IMR-90 (cell line): ENCODE results near the gene MYO3B. TPM values are rescaled to one million over a fixed set of nuclear protein-coding genes. Genes with fewer than 3 reads are reported as not detected.

ENCODE experiments used
- ATAC-seq: fragments of 200-7000 bp; cut with Tn5 transposase; 2 replicates; pipeline ENCODE4 v1.9.1; 2020; ENCODE audit warnings: low read depth, mild to moderate bottlenecking, moderate library complexity
- BruUV-seq: library from RNA; stranded (reverse); fragments of 400-500 nt; replicated peaks from 2 replicates; lab custom pipeline; 2021; lab: Mats Ljungman, UMichigan
- CTCF ChIA-PET: fragments of 300-600 bp; formaldehyde crosslinking; extraction: SDS; loops from one replicate; lab custom pipeline; 2021; ENCODE audit warnings: antibody characterized with exemption; lab: Yijun Ruan, JAX
- POLR2A ChIA-PET: fragments of 300-600 bp; sonication (Branson Sonifier 250); formaldehyde crosslinking; loops from one replicate; lab custom pipeline; 2022; ENCODE audit warnings: antibody characterized with exemption; ENCODE audit not compliant: unreplicated experiment; lab: Charles Lee
- DNase-seq: peaks from one replicate; pipeline ENCODE4 v3.0.0; 2013
- H2AFZ ChIP-seq: replicated peaks from 2 replicates; pipeline ENCODE3; 2013; ENCODE audit warnings: low read length, mild to moderate bottlenecking; ENCODE audit not compliant: poor library complexity
- H2AK5ac ChIP-seq: 2 replicates; pipeline ENCODE4 v1.6.1; 2013; ENCODE audit warnings: low read depth, low read length, inconsistent platforms
- H2AK9ac ChIP-seq: replicated peaks from 2 replicates; pipeline ENCODE3; 2013; ENCODE audit warnings: mild to moderate bottlenecking, low read depth, low read length, moderate library complexity; ENCODE audit not compliant: poor library complexity
- H2BK120ac ChIP-seq: 2 replicates; pipeline ENCODE4 v1.6.1; 2013; ENCODE audit warnings: low read depth, low read length, inconsistent platforms
- H2BK15ac ChIP-seq: 3 replicates; pipeline ENCODE4 v1.6.1; 2013; ENCODE audit warnings: low read depth, low read length, inconsistent platforms
- H2BK20ac ChIP-seq: 2 replicates; pipeline ENCODE4 v1.6.1; 2013; ENCODE audit warnings: low read depth, mild to moderate bottlenecking, inconsistent platforms, low read length, moderate library complexity
- H2BK5ac ChIP-seq: 2 replicates; pipeline ENCODE4 v1.6.1; 2013; ENCODE audit warnings: mild to moderate bottlenecking, low read depth, low read length, inconsistent platforms; ENCODE audit not compliant: poor library complexity, severe bottlenecking
- H3K14ac ChIP-seq: replicated peaks from 2 replicates; pipeline ENCODE4 v1.6.1; 2013; ENCODE audit warnings: low read depth, low read length, inconsistent platforms
- H3K18ac ChIP-seq: 2 replicates; pipeline ENCODE4 v1.6.1; 2013; ENCODE audit warnings: low read depth, low read length, control low read depth
- H3K23ac ChIP-seq: 2 replicates; pipeline ENCODE4 v1.6.1; 2013; ENCODE audit warnings: low read depth, low read length, inconsistent platforms
- H3K27ac ChIP-seq: 2 replicates; pipeline ENCODE4 v1.5.1; 2013; ENCODE audit warnings: mild to moderate bottlenecking, control low read depth, low read length; ENCODE audit not compliant: insufficient read depth
- H3K27me3 ChIP-seq: 2 replicates; pipeline ENCODE4 v1.6.1; 2013; ENCODE audit warnings: low read length; ENCODE audit not compliant: control insufficient read depth, insufficient read depth
- H3K36me3 ChIP-seq: 2 replicates; pipeline ENCODE4 v1.6.1; 2013; ENCODE audit warnings: low read length, mixed read lengths; ENCODE audit not compliant: control insufficient read depth, insufficient read depth
- H3K4ac ChIP-seq: 2 replicates; pipeline ENCODE4 v1.6.1; 2013; ENCODE audit warnings: low read depth, low read length, inconsistent platforms
- H3K4me1 ChIP-seq: 2 replicates; pipeline ENCODE4 v1.6.1; 2013; ENCODE audit warnings: low read length, mixed read lengths; ENCODE audit not compliant: control insufficient read depth, insufficient read depth
- H3K4me2 ChIP-seq: 2 replicates; pipeline ENCODE4 v1.6.1; 2013; ENCODE audit warnings: low read depth, mild to moderate bottlenecking, control low read depth, low read length, moderate library complexity
- H3K4me3 ChIP-seq: 2 replicates; pipeline ENCODE4 v1.5.1; 2013; ENCODE audit warnings: low read depth, mild to moderate bottlenecking, control low read depth, low read length, moderate library complexity; ENCODE audit not compliant: insufficient read depth
- H3K56ac ChIP-seq: 2 replicates; pipeline ENCODE4 v1.6.1; 2013; ENCODE audit warnings: low read length, inconsistent platforms; ENCODE audit not compliant: insufficient read depth; ENCODE audit errors: extremely low read depth
- H3K79me1 ChIP-seq, 2 experiments: 2 replicates each; pipeline ENCODE4 v1.6.1; 2013; ENCODE audit warnings: low read length in 2 of 2, inconsistent platforms in 1 of 2, low read depth in 1 of 2
- H3K9ac ChIP-seq: 2 replicates; pipeline ENCODE4 v1.6.1; 2013; ENCODE audit warnings: low read depth, low read length, control low read depth
- H3K9me1 ChIP-seq: 2 replicates; pipeline ENCODE4 v1.6.1; 2013; ENCODE audit warnings: low read length, inconsistent platforms; ENCODE audit not compliant: insufficient read depth
- H3K9me3 ChIP-seq: 2 replicates; pipeline ENCODE4 v1.6.1; 2013; ENCODE audit warnings: low read length; ENCODE audit not compliant: control insufficient read depth, insufficient read depth
- H4K20me1 ChIP-seq: 2 replicates; pipeline ENCODE4 v1.6.1; 2013; ENCODE audit warnings: low read length, inconsistent platforms; ENCODE audit not compliant: insufficient read depth
- H4K5ac ChIP-seq: 2 replicates; pipeline ENCODE4 v1.6.1; 2013; ENCODE audit warnings: mild to moderate bottlenecking, low read depth, low read length, control low read depth
- H4K8ac ChIP-seq, 2 experiments: 2 replicates each; pipeline ENCODE4 v1.6.1; 2013; ENCODE audit warnings: low read depth in 2 of 2, low read length in 2 of 2, control low read depth in 1 of 2, inconsistent platforms in 1 of 2
- H4K91ac ChIP-seq: 2 replicates; pipeline ENCODE4 v1.6.1; 2013; ENCODE audit warnings: low read depth, low read length, inconsistent platforms; ENCODE audit not compliant: insufficient read depth
- BHLHE40 ChIP-seq: fragments of 150-350 bp; IDR thresholded peaks from 2 replicates; pipeline ENCODE4 v1.6.1; 2016; ENCODE audit warnings: mild to moderate bottlenecking, low read depth, low read length
- CEBPB ChIP-seq: IDR thresholded peaks from 2 replicates; pipeline ENCODE4 v1.6.1; 2012; ENCODE audit warnings: low read depth, low read length, improper control_type of control experiment
- ELK1 ChIP-seq: fragments of 150-350 bp; IDR thresholded peaks from 2 replicates; pipeline ENCODE4 v1.6.1; 2016; ENCODE audit warnings: low read depth, mild to moderate bottlenecking, low read length, moderate library complexity, borderline replicate concordance
- FOS ChIP-seq: fragments of 150-350 bp; IDR thresholded peaks from 2 replicates; pipeline ENCODE4 v1.6.1; 2016; ENCODE audit warnings: low read depth, low read length
- MAFK ChIP-seq: IDR thresholded peaks from 2 replicates; pipeline ENCODE4 v1.6.1; 2012; ENCODE audit warnings: low read depth, low read length, improper control_type of control experiment
- MXI1 ChIP-seq: IDR thresholded peaks from 2 replicates; pipeline ENCODE4 v1.6.1; 2012; ENCODE audit warnings: low read depth, mild to moderate bottlenecking, low read length, moderate library complexity, borderline replicate concordance
- POLR2A ChIP-seq: IDR thresholded peaks from 2 replicates; pipeline ENCODE4 v1.6.1; 2012; ENCODE audit warnings: mild to moderate bottlenecking, low read depth, low read length
- RAD21 ChIP-seq: IDR thresholded peaks from 2 replicates; pipeline ENCODE4 v1.6.1; 2012; ENCODE audit warnings: low read length, improper control_type of control experiment
- RCOR1 ChIP-seq: IDR thresholded peaks from 2 replicates; pipeline ENCODE4 v1.6.1; 2012; ENCODE audit warnings: mild to moderate bottlenecking, low read length, improper control_type of control experiment; ENCODE audit not compliant: insufficient replicate concordance
- SMC3 ChIP-seq: fragments of 150-350 bp; IDR thresholded peaks from 2 replicates; pipeline ENCODE4 v1.6.1; 2016; ENCODE audit warnings: low read depth, mild to moderate bottlenecking, antibody characterized with exemption, low read length, moderate library complexity
- WGBS, 2 experiments: methylation state at CpG; one replicate each; pipeline versions ENCODE4 v1.1.5 to v1.1.7; 2013; ENCODE audit warnings: missing lambda C conversion rate in 2 of 2; ENCODE audit not compliant: insufficient read length in 1 of 2; ENCODE audit errors: extremely low coverage in 2 of 2; 5-methylcytosine and 5-hydroxymethylcytosine counted together
- dilution Hi-C: fragments of 300-500 bp; cut with HindIII; formaldehyde crosslinking; loops from one replicate; pipeline ENCODE4 v1.14.3; 2018; ENCODE audit warnings: low sequenced_read_pairs; ENCODE audit not compliant: unreplicated experiment
- in situ Hi-C: fragments of 300-500 bp; cut with MboI; formaldehyde crosslinking; loops from 3 replicates; pipeline ENCODE4 v1.14.3; 2019; ENCODE audit warnings: low sequenced_read_pairs, inconsistent platforms, mixed read lengths
- intact Hi-C: fragments of 100-400 bp; cut with micrococcal nuclease; formaldehyde crosslinking; loops from 2 replicates; pipeline ENCODE4 v1.10.0; 2022
- polyA plus RNA-seq, 3 experiments: library from polyadenylated mRNA; depleted of rRNA; stranded (reverse); fragments of >200 nt; gene quantifications; 2 replicates each; pipeline ENCODE4 v1.2.3, GENCODE V29; 2012; ENCODE audit warnings: low replicate concordance in 1 of 3
- total RNA-seq: library from RNA; depleted of rRNA; stranded (reverse); fragments of >200 nt; gene quantifications from 2 replicates; pipeline ENCODE4 v1.2.3, GENCODE V29; 2012

The MYO3B gene
- total and polyA plus RNA-seq, 2 of the 4 experiments (the other 2 are of a cell fraction), result 0.02 TPM; not detected in 1

- H3K9me3 ChIP-seq, result no peaks in the 10 kb centered on the region
- H3K4me1 ChIP-seq, result no peaks in the 10 kb centered on the region
- no peak overlapping the region for H2AK9ac ChIP-seq
- H3K56ac ChIP-seq, result no peak overlapping the region
- no peak overlapping the region for H2BK15ac ChIP-seq
- H3K27me3 ChIP-seq, result no peaks in the 10 kb centered on the region
- no peak overlapping the region for H3K27ac ChIP-seq
- no peak overlapping the region for H2BK20ac ChIP-seq
- H3K14ac ChIP-seq, result no peak overlapping the region
- no peaks in the 10 kb centered on the region for H3K79me1 ChIP-seq
- no peak overlapping the region for H3K4ac ChIP-seq
- in situ Hi-C loops (no loop called here), dilution Hi-C loops (no loop called here), intact Hi-C loops (no loop called here)
- TF ChIP-seq ELK1 (no peak), RAD21 (no peak), MXI1 (no peak), MAFK (no peak), RCOR1 (no peak), CEBPB (no peak), SMC3 (no peak), BHLHE40 (no peak), POLR2A (no peak), FOS (no peak)
- POLR2A ChIA-PET, result no interaction called here
- H3K4me2 ChIP-seq, result no peak overlapping the region
- no peak overlapping the region for H4K91ac ChIP-seq
- no peaks in the 10 kb centered on the region for H4K20me1 ChIP-seq
- H3K18ac ChIP-seq, result no peak overlapping the region
- H3K9me1 ChIP-seq, result no peaks in the 10 kb centered on the region
- H2BK120ac ChIP-seq, result no peak overlapping the region
- no peak overlapping the region for H2BK5ac ChIP-seq
- CTCF ChIA-PET, result no interaction called here
- no peak overlapping the region for H2AFZ ChIP-seq
- no peak for ATAC-seq
- no TSS peak for BruUV-seq
- DNase-seq, result no peak
- no peak overlapping the region for H3K9ac ChIP-seq
- no peak overlapping the region for H3K23ac ChIP-seq
- no peak overlapping the region for H3K4me3 ChIP-seq
- H4K5ac ChIP-seq, result no peak overlapping the region
- no peak overlapping the region for H4K8ac ChIP-seq
- H3K36me3 ChIP-seq, result no peaks in the 10 kb centered on the region
- WGBS, 2 experiments, result no CpG with 5 or more reads among the region's 3 CpGs
- H2AK5ac ChIP-seq, result no peak overlapping the region
Measured at GRCh38 chr2:170313992-170314348, 136.0 kb downstream of the MYO3B start.
